HepG2 (cell line): ENCODE measurements around the gene UGT1A4.
"Not testable (repeated sequence)": the region's sequence is repeated elsewhere in the genome, so short reads cannot be mapped to it uniquely, and the experiment has no call there.

ENCODE experiments used
- CREB1 ChIP-seq, 2 experiments: fragments of 450-650 bp in 1 of 2; IDR thresholded peaks; 2 replicates each; pipeline ENCODE4 v1.6.1; 2016 to 2017; ENCODE audit warnings: control low read depth in 1 of 2, mild to moderate bottlenecking in 1 of 2, missing compliant biosample characterization in 1 of 2, missing genetic modification characterization in 1 of 2
- EZH2 ChIP-seq: conservative IDR thresholded peaks from 2 replicates; pipeline ENCODE4 v1.6.1; 2012; ENCODE audit warnings: mild to moderate bottlenecking, low read depth, low read length, moderate library complexity
- MAX ChIP-seq: IDR thresholded peaks from 2 replicates; pipeline ENCODE4 v1.6.1; 2012; ENCODE audit warnings: inconsistent platforms
- REST ChIP-seq, 2 experiments: IDR thresholded peaks; 2 replicates each; pipeline ENCODE4 v1.6.1; 2011 to 2012; ENCODE audit warnings: low read length in 2 of 2, borderline replicate concordance in 1 of 2, low read depth in 1 of 2, mild to moderate bottlenecking in 1 of 2, moderate library complexity in 1 of 2
- TF ChIP-seq, protein P1 (sequence below): sonication (generic); formaldehyde crosslinking; IDR thresholded peaks from 2 replicates; pipeline ENCODE4 v1.5.0; 2020; ENCODE audit warnings: mild to moderate bottlenecking, missing genetic modification reagents, moderate library complexity
- TF ChIP-seq, protein P2 (sequence below): sonication (generic); formaldehyde crosslinking; IDR thresholded peaks from 2 replicates; pipeline ENCODE4 v1.4.0; 2020; ENCODE audit warnings: missing genetic modification reagents

GRCh38 chr2:233700842-233701241 is 17.7 kb upstream of the UGT1A4 start:
- TF ChIP-seq, protein P1, sequence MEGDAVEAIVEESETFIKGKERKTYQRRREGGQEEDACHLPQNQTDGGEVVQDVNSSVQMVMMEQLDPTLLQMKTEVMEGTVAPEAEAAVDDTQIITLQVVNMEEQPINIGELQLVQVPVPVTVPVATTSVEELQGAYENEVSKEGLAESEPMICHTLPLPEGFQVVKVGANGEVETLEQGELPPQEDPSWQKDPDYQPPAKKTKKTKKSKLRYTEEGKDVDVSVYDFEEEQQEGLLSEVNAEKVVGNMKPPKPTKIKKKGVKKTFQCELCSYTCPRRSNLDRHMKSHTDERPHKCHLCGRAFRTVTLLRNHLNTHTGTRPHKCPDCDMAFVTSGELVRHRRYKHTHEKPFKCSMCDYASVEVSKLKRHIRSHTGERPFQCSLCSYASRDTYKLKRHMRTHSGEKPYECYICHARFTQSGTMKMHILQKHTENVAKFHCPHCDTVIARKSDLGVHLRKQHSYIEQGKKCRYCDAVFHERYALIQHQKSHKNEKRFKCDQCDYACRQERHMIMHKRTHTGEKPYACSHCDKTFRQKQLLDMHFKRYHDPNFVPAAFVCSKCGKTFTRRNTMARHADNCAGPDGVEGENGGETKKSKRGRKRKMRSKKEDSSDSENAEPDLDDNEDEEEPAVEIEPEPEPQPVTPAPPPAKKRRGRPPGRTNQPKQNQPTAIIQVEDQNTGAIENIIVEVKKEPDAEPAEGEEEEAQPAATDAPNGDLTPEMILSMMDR = not testable (repeated sequence)
- not testable (repeated sequence) for TF ChIP-seq REST (IDR thresholded peaks at IDR 0.05; ENCODE audit: borderline replicate concordance in 1 of 2, low read depth in 1 of 2, low read length in 2 of 2); MAX; CREB1 (IDR thresholded peaks at IDR 0.05); CREB1 (CRISPR knock-in tag; IDR thresholded peaks at IDR 0.05); EZH2
- TF ChIP-seq, protein P2, sequence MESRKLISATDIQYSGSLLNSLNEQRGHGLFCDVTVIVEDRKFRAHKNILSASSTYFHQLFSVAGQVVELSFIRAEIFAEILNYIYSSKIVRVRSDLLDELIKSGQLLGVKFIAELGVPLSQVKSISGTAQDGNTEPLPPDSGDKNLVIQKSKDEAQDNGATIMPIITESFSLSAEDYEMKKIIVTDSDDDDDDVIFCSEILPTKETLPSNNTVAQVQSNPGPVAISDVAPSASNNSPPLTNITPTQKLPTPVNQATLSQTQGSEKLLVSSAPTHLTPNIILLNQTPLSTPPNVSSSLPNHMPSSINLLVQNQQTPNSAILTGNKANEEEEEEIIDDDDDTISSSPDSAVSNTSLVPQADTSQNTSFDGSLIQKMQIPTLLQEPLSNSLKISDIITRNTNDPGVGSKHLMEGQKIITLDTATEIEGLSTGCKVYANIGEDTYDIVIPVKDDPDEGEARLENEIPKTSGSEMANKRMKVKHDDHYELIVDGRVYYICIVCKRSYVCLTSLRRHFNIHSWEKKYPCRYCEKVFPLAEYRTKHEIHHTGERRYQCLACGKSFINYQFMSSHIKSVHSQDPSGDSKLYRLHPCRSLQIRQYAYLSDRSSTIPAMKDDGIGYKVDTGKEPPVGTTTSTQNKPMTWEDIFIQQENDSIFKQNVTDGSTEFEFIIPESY (CRISPR knock-in tag) = not testable (repeated sequence)
